Endothelial cell of hepatic sinusoid (primary cell): ENCODE measurements around the gene AHNAK.
"Not testable (repeated sequence)": the region's sequence is repeated elsewhere in the genome, so short reads cannot be mapped to it uniquely, and the experiment has no call there.

Source experiments
- in situ Hi-C: cut with HindIII; loops from 2 replicates; pipeline ENCODE4 v1.10.0; 2017; ENCODE audit warnings: low sequenced_read_pairs

Gene AHNAK

DNA sequence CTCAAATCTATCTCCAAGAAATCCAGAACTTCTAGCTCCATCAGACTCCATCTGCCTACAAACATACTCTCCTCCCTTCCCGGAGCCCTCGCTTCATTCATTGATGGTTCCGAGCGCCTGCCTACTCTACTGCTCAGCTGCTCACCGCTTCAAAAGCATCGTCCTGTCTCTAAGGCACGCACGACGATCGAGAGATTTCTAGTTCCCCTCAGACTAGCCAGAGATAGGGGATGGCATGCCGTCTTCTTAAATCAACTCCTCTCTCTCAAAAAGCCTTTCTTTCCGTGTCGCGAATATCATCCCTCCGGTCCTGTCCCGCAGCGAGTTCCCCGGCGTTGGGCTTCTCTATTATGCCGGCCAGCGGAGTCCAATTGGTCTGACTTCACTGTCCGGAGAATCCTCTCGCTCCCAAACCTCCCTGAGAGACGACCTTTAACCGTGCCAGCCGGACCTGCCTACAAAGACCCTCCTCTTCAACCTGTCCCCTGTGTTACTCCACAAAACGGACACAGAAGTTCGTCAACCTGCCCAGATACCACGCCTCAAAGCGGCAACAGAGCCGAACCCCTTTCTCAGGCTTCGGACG is 26.5 kb upstream of the AHNAK start:
- in situ Hi-C loops = no loop called here

DNA sequence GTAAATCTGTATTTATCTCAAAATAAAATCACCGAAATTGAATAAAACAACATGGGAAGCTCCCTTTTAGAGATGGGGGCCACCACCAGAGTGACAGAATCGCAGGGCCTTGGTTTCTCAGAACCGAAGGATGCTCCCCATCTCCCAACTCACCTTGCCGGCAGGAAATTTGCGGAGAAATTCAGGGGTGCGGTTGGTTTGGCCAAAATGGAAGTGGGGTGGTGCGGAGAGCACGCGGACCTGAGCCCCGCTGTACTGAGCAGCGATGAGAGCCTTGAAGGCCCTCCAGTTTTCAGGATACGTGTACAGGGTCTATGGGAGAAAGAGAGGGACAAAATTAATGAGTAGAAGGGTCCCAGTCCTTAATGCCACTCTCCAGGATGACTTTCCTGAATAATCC is 25.8 kb upstream of the AHNAK start:
- in situ Hi-C loops = no loop called here

DNA sequence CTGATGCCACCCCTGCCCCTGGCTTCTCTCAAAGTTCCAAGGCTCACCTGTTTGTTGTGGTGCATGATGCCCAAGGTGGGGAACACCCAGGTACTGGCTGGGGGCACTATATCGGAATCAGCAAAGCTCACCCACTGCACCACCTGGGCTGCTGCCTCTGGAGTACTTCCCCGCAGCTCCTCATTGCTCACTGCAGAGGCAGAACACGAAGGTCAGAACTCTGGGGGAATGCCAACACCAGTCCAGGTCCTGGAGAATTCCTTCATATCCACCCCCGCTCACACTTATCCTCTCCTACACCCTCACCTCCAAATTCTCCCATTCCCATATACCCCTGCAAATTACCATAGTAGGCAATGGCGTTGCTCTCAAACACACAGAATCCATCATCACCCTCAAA is 24.9 kb upstream of the AHNAK start:
- in situ Hi-C loops = not testable (repeated sequence)

DNA sequence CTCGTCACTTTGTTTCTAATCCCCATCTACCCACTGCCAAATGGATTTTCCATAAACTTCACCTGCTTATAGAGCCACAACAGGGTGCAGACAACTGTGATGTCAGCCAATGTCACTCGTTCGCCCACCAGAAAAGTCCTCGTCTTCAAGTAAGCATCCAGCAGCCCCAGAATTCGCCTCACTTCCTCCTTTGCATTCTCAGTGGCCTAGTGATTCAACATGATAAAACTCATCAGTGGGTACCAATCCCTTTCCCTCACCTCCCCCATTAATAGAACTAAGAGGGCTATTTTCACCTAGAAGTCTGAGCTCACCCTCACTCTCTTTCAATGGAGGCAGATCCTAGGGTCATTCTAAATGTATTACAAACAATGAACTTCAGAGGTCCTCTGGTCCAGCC is 24.3 kb upstream of the AHNAK start:
- in situ Hi-C loops = not testable (repeated sequence)

DNA sequence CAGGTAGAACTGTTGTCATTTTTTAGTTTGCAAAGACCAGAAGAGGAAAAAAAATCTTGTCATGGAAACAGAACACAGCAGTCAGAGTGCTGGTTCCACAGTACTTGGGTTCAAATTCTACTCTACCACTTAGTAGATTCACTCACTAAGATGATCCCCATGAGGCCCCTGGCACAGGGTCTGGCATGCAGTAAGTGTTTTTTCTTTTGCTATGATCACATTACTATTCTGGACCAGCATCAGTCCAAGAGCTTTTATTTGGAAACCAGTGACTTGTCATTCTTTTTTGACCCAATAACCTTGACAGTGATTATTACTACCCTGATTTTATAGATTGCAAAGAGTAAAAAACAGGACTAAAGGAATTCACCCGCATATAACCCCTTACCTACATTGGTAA is 23.0 kb upstream of the AHNAK start:
- in situ Hi-C loops = loop anchor here (10.0 kb wide), 1 partner anchor 125 kb away; no protein-coding TSS in a partner anchor

DNA sequence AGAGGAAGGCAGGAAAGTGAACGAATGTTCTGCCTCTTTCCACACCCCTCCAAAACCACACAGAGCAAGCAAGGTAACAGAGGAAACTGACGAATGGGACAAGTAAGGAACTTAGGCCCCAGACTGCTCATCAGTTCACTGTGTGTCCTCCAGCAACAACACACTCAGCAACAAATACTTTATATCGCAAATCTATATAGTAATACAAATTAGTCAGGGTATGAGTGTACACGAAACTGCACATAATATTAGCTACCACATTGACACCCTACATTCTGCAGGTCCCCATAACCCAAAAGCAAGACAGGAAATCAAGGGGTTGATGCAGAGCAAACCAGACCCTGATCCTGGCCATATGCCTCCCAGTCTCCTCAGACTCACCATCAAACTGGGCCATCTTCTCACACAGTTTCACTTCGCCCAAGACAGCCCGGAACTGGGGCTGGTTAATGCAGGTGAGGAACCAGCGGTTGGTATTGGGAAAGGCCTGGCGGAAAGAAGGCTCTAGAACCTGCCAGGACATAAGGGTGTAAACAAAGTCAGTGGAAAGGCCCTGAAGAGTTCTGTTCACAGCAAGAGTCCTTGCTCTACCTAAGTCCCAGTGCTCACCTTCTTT is 20.5 kb upstream of the AHNAK start:
- in situ Hi-C loops = loop anchor here (10.0 kb wide), 1 partner anchor 128 kb away; no protein-coding TSS in a partner anchor

DNA sequence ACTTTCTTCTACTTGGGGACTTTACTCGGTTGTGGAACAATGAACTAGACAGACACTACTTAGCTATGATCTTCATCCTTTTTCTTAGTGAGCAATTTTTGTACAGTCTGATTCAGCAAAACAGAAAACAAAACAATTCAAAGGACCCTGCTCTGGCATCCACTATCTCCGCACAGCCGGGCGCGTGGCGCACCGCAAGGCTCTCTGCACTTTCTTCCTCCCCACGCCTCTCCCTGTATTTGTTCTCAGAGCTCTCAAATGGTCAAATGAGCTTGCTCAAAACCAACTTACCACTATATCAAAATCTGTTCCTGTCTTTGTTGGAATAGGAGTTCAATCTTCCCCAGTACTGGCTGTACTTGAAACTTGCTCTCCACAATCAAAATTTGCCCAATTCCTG is 19.6 kb upstream of the AHNAK start:
- in situ Hi-C loops = loop anchor here (10.0 kb wide), 1 partner anchor 129 kb away; no protein-coding TSS in a partner anchor

DNA sequence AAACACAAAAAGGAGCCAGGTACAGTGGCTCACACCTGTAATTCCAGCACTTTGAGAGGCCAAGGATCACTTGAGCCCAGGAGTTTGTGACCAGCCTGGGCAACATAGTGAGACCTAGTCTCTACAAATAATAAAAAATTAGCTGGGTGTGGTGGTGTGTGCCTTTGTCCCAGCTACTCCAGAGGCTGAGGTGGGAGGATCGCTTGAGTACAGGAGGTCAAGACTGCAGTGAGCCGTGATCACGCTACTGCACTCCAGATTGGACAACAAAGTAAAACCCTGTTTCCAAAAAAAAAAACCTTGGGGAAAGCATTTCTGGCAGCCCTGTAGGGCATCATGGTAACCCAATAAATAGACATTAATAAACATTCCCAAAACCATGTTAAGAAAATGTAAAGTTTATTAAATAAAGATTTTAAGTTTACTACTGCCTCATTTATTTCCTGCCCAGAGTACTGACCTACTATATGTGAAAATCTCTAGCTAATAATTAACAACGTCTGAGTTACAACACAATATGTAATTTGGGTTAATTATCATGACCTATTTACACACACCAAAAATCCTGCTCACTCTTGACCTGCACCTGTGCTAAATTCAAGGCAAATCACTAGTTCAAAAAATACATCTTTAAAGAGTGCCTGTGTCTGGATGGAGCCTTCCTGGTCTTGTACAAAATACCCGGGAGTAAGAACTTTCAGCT is 18.6 kb upstream of the AHNAK start:
- in situ Hi-C loops = loop anchor here (10.0 kb wide), 1 partner anchor 130 kb away; no protein-coding TSS in a partner anchor

DNA sequence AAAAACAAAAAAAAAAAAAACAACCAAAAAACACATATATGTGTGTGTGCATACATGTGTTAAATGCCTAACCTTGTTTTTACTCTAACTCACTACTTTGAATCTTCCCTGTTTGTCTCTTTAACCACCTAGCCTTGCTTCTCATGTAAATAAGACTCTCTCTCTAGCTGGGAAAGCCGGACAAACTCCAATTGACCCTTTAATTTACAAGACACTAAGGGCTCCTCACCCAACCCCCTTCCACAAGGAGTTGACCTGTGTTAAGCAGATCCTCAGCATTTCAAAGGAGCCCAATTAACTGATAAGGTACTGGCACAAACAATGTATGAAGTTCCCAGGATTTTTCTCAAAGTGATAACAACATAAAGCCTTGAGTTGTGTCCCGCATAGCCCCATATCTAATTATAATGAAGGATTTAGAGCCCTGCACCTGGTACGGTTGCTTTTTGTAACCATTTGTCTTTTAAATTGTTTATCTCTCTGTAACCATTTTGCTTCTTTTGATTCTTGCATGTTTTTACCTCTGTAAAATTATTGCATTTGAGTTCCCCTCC is 15.1 kb upstream of the AHNAK start:
- in situ Hi-C loops = loop anchor here (10.0 kb wide), 1 partner anchor 133 kb away; no protein-coding TSS in a partner anchor

DNA sequence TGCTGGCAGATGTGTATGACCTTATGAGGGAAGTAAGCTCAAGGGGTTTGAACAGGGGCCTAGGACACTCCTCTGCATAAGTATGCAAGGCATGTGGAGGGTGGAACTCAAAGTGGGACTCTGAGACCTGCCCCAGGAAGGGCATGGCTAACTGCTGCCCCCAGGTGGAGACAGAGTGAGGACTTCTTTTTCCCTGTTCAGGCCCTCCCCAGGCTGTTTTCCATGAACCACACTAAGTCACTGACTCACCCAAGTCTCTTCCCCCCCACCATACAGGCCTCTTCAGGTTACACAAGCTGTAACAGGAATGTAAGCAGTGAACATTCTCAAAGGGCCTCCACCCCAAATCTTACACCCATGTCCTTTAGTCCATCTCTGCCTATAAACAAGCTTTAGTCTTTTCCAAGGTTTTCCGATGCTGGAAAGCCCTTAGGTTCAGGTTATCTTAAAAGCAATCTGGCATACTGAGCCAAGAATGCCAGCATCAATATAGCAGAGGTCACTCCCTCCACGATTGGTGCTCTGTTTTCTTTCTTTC is 14.0 kb upstream of the AHNAK start:
- in situ Hi-C loops = loop anchor here (10.0 kb wide), 1 partner anchor 134 kb away; no protein-coding TSS in a partner anchor

DNA sequence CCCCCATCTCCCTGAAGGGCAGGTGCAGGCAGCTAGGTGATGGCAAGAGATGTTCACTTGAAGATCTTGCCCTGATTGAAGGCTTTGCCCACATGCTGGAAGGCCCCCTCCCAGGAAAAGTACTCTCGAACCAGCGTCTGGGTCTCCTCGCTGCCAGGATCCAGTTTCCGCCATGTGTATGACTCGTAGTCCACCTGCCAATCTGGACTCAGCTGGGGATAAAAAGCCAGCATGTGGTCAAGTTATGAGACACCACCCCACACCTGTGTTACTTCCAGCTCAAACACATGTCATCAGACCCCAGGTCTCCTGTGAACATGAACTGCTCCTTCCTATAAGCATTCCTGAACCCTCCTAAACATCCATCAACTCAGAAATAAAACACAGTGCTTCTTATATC is 13.0 kb upstream of the AHNAK start:
- in situ Hi-C loops = loop anchor here (10.0 kb wide), 1 partner anchor 135 kb away; no protein-coding TSS in a partner anchor

DNA sequence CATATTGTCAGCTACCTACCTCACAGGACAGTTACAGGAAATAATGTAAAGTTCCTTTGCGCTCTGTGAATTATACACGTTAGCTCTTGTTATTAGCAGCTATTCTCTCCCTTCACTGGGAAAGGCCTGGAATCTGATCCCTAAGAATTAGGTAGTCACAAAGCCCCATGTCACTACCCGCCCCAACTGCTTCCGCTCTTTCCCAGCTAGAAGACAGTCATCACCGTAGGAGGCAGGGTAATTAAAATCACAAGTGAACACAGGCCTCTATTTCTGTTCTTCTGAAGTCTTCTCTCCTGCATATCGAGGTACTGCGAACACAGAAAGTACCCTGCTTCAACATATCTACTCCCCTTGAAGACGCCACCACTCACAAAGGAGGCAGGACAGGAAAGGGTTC is 12.6 kb upstream of the AHNAK start:
- in situ Hi-C loops = no loop called here

DNA sequence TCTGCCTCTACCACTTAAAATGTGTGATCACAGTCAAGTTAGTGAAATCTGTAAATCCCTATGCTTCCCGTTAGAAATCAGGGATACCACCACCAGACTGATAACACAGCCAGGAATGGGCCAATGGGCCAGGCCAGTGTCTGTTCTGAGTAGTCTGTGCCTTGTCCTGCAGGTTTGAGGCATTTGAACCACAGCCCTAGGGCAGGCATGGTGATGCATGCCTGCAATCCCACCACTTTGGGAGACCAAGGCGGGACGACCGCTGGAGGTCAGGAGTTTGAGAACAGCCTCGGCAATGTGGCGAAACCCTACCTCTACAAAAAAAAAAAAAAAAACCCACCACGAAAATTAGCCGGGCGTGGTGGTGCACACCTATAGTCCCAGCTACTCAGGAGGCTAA is 12.1 kb upstream of the AHNAK start:
- in situ Hi-C loops = no loop called here

DNA sequence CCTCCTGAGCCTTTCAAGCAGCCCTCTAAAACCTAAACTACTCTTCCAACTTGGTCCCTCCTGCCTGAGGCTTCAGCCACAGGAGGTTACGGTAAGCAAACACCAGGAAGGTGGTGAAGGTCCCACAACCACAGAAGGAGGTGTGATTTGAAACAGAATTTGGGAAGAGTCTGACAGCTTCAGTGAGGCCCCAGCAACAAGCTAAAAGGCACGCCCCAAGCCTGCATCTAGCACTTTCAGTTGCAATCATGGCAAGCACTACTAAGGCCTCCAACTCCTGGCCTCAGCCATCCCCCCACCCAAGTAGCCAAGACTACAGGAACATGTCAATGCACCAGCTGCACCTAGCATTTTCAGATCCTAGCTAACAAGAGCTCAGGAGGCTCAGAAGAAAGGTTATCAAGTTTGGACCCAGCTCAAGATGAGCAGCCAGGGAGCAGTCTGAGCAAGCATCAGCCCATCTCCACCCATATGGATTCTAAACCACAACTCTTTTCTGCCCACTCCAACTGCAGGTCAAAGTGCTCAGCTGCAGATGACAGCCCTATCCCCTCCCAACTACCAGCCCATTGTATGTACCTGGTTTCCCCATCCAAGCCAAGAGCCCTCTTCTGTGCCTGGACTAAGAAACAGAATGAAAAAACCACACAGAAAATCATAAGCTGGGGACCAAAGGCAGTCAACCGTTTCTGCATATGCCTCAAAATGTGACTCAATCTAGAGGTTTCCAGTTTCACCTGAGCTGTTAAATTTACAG is 10.4 kb upstream of the AHNAK start:
- in situ Hi-C loops = no loop called here

DNA sequence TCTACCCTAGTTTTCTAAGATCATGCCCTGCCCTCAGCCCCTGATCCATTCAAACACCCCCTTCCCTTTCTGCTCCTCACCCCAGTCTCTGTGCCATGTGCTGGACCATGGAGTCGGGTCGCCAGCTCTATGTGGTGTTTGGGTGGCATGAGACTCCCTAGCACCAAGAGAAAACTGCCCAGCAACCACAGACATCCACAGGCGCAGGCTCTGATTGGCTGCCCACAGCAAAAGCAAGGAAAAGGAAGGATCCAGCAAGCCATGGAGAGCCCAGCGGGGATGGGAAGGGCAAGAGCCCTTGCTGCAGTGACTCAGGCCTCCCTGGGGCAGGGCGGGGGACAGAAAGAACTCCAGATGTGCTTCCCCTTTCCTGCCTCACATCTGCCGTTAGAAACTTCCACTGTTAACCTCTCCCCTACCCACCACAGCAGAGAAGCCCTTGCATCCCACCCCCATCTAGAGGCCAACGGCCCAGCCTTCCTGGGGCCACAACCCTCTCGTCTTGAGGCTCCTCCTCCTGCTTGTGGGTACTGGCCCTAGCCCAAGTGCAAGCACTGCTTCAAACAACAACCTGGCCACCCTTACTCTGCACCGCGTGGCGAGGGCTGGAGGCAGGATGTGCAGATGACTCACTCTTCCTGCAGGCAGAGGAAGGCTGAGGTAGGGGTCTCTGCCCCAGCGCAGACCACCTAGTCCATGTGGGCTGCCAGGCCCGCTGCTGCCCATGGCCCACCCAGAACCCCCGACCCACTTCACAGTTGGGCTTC is 9.7 kb upstream of the AHNAK start:
- in situ Hi-C loops = no loop called here

DNA sequence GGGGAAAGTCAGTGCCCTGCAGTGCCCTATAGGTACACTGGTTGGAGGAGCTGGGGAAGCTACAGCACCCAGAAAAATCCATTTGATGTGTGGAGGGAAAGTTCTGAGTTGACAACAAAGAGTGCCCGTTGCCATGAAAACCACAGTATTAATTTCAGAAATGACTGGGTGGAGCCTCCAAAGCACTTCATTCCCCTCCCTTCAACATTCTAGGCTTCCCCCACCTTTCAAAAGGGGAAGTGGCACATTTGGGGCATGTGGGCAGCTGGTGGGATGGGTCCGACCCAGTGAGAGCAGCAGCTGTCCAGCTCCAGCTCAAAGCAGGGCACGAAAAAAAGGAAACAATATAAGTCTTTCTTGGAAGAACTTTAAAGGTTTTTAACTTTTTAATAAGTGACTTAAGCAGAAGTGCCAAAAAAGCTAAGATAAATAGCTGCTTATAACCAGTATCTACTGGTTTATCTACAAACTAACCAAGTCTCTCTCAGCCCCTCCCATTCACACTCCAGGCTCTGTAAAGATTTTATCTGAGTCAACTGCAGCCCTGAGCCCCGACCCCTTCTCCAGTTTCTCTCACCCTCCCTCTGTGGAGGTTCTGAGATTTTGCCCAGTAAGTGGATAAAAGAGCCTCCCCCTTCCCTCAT is 9.0 kb upstream of the AHNAK start:
- in situ Hi-C loops = no loop called here

DNA sequence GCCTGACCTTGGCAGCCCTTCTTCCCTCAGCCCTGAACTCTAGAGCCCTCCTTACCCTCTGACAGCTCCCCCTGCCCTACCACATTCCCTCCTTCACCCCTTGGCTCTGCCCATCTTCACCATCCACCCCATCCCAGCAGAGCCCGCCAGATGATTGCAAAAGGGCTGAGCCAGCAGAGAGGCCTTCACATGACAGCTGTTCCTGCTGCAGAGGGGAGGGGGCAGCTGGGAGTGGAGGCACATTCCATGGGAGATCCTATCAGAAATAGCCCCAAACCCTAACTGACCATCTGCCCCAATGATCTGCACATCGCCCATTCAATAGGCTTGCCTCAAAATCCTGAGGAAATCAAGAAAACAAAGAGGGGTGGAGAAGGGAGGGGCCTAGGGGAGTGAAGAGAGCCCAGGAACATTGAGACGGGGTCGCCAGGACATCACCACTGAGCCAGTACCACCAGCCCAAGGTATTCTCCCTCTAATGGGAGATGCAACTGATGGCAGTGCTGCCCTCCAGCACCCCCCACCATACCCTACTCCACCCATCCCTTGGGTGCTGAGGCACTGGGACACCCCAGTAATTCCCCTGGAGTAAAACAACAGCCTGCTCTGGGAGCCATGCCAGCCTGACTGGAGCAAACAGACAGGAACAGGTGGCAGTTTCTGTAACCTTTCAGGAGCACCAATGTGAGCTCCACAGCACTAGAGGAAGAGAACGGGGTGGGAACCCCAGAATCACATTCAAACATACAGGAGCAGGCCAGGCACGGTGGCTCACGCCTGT is 8.0 kb upstream of the AHNAK start:
- in situ Hi-C loops = loop anchor here (5.0 kb wide), 2 partner anchors 37 to 117 kb away; no protein-coding TSS in a partner anchor

DNA sequence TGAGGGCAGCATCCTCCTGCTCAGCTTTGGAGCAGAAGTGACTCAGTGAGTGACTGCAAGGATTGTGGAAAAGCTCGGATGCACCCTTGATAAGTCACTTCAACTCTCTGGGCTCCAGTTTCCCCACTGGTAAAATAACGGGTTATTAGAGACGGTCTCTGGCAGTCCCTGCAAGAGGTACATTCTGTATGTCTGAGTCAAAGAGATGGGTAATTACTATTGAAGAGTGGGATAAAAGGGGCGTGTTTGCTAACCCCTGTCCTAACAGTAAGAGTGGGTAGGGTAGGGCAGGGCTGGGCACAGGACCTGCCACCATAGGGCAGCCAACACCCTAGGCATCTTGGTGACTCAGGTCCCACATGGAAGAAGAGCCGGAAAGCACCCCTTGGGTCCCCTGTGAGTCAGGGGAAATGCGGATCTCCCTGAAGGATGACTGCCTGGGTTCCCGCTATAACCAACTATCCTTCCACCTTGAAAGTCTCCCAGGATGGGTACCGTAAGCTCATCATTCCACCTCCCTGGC is 7.3 kb upstream of the AHNAK start:
- in situ Hi-C loops = loop anchor here (5.0 kb wide), 2 partner anchors 37 to 117 kb away; no protein-coding TSS in a partner anchor
